ENCODE results near the gene ERGIC3.

The ERGIC3 gene

GRCh38 chr20:35562541-35563110, 20.7 kb downstream of the ERGIC3 start:
- no peak for DNase-seq

- DNase-seq: no peak
Observed at GRCh38 chr20:35563834-35564233, 22.0 kb downstream of the ERGIC3 start.

DNA sequence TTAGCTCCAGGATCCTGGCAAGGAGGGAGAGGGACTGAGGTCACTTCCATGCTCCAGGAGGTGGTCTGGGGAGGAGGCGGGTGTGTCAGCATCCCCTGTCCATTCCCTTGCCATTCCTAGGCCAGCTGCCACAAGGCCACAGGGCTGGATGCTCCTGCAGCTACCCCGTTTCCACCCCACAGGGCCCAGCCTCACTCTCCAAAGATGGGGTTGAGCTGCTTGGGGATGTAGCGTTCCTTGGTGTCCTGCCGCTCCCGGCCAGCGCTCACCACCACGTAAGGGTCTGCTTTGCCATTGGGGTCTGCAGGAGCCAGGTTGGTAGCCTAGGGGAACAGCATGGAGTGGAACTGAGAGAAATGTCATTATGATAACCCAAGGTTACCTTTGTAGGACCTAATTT, 23.0 kb downstream of the ERGIC3 start:
- DNase-seq: no peak

GRCh38 chr20:35568645-35569044, 26.8 kb downstream of the ERGIC3 start:
- DNase-seq: peak; percentile 10

- DNase-seq: no peak
Observed at GRCh38 chr20:35571555-35571954, 29.7 kb downstream of the ERGIC3 start.

DNA sequence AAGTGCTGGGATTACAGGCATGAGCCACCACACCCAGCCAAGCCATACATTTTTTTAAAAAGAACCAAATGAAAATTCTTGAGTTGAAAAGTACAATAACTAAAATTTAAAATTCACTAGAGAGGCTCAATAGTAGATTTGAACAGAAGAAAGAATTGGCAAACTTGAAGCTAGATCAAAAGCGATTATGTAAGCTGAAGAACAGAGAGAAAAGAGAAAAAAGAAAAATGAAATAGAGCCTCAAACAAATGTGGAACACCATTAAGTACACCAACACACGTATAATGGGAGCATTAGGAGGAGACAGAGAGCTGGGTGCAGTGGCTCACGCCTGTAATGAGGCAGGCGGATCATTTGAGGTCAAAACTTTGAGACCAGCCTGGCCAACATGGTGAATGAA, 31.0 kb downstream of the ERGIC3 start:
- DNase-seq: no peak

DNA sequence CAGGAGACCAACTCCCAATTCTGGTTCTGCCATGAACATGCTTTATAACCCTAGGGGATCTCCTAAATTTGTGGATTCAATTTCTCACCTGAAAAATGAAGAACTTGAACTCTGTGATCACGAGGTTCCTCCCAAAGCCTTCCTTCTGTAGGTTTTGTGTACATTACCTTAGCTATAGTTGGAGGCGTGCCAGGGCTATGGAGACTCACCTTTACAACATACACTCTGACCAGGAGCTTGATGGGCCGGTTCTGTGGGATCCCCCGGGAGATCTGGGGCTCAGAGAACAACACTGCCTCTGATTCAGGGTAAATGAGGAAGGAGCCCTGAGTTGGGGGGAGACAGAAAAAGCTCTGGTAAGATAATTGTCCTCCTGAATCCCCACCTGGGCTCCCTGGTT, 34.1 kb downstream of the ERGIC3 start:
- no peak for DNase-seq

GRCh38 chr20:35576816-35577215, 34.9 kb downstream of the ERGIC3 start:
- no peak for DNase-seq

DNA sequence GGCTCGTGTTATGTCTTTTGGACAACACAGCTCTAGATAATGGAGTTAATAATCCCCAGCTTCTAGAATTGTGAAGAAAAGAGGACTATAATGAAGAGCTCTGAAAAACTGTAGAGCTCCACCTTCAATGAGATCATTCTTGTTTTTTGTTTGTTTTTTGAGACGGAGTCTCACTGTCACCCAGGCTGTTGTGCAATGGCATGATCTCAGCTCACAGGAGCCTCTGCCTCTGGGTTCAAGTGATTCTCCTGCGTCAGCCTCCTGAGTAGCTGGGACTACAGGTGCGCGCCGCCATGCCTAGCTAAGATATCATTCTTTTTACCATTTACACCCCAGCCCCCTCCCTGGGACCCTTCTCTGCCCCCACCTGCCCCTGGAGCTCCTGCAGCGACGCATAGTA, 36.6 kb downstream of the ERGIC3 start:
- no peak for DNase-seq

- no peak for DNase-seq
Observed at GRCh38 chr20:35579196-35579595, 37.3 kb downstream of the ERGIC3 start.

- no peak for DNase-seq
Observed at GRCh38 chr20:35582131-35582530, 40.3 kb downstream of the ERGIC3 start.

DNA sequence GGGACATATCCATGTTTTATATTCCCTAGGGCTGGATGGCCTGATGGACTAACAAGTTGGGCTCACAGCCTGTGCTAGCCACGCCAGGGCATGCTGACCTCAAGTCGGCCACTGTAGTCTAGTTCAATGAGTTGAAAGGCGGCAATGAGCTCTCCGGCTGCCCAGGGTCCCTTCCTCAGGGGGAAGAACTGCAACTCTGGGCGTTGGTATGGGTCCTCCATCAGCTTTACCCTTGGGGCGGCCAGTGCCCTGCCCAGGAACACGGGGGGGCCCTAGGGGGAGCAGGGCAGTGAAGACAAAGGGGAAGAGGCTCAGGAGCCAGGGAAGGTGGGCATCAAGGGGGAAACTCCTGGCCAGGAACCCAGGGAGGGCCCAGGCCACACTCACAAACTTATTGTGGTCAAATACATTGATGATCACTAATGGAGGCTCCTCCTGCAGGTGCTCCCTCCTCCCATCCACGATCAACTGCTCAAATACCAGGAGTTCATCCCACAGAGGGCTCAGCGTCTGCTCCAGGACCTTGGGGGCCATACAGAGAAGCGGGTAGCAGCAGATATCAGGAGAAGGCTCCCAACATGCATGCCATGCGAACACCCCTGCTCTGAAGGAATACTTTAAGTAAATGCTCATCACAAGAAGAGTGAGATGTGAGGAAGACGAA, 41.0 kb downstream of the ERGIC3 start:
- DNase-seq: no peak

- DNase-seq: no peak
Observed at GRCh38 chr20:35583636-35584560, 42.0 kb downstream of the ERGIC3 start.

- DNase-seq: no peak
Observed at GRCh38 chr20:35586751-35587425, 45.0 kb downstream of the ERGIC3 start.

- no peak for DNase-seq
Observed at GRCh38 chr20:35587436-35587835, 45.6 kb downstream of the ERGIC3 start.

DNA sequence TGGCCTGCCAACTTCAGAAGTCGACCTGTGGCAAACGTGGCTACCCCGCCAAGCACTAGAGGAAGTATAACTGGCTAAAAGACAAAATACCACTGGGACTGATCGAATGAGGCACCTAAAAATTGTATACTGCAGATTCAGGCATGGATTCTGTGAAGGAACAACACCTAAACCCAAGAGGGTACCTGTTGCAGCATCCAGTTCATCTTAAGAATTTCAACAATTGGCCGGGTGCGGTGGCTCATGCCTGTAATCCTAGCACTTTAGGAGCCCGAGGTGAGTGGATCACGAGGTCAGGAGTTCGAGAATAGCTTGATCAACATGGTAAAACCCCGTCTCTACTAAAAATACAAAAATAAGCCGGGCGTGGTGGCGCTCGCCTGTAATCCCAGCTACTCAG, 46.5 kb downstream of the ERGIC3 start:
- DNase-seq: no peak

- no peak for DNase-seq
Observed at GRCh38 chr20:35592339-35592974, 50.6 kb downstream of the ERGIC3 start.

GRCh38 chr20:35595456-35595855, 53.6 kb downstream of the ERGIC3 start:
- no peak for DNase-seq

- no peak for DNase-seq
Observed at GRCh38 chr20:35595901-35596300, 54.0 kb downstream of the ERGIC3 start.

- no peak for DNase-seq
Observed at GRCh38 chr20:35597186-35597585, 55.3 kb downstream of the ERGIC3 start.

GRCh38 chr20:35598476-35598875, 56.6 kb downstream of the ERGIC3 start:
- no peak for DNase-seq

DNA sequence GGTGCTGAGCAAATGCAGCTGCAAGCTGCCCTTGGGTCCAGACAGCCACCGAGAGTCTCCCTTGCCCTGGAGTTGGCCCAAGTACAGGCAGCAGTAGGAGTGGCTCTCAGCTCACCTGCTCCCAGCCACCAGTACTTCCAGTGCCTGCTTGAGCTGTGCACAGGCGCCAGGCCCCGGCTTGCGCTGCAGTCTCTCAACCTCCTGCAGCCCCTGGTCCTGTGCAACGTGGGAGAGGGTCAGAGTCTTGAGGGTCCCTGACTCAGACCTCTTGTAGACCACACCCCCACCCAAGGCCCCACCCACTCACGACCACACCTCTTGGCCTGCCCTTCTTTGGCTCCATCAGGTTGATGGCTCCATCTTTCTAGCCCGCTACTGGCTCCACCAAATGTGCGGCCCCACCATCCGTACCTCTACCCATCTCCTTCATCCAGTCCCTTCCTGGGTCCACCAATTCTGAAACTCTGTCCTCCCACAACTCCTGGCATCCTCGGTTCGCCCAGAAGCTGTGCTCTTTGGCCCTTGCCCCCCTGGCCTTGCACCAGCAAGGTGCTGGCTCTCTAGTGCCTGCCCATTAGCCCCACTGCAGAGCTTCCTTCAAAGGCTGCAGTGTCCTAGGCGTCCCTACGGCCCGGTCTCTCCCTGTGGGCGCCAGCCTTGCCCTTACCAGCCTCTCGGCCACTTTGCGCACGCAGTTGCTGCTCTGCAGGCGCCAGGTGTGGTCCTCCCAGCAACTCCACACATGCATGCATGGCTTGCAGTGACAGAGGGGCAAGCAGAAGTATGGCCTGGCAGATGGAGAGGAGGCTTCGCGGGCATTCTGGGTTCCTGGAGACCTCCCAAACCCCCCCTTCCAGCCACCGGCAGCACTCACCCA, 57.3 kb downstream of the ERGIC3 start:
- no peak for DNase-seq
